Loucy (cell line): ENCODE measurements around the gene ZNF101.

Source experiments
- EZH2phosphoT487 ChIP-seq: fragments of 200-600 bp; IDR thresholded peaks from 2 replicates; pipeline ENCODE4 v1.6.1; 2018; ENCODE audit warnings: antibody characterized with exemption, mild to moderate bottlenecking, moderate library complexity, borderline replicate concordance
- TF ChIP-seq, protein P1 (sequence below): fragments of 200-600 bp; sonication (generic); conservative IDR thresholded peaks from 2 replicates; pipeline ENCODE4 v1.5.1; 2014; ENCODE audit warnings: mild to moderate bottlenecking, antibody characterized with exemption, low read length

DNA sequence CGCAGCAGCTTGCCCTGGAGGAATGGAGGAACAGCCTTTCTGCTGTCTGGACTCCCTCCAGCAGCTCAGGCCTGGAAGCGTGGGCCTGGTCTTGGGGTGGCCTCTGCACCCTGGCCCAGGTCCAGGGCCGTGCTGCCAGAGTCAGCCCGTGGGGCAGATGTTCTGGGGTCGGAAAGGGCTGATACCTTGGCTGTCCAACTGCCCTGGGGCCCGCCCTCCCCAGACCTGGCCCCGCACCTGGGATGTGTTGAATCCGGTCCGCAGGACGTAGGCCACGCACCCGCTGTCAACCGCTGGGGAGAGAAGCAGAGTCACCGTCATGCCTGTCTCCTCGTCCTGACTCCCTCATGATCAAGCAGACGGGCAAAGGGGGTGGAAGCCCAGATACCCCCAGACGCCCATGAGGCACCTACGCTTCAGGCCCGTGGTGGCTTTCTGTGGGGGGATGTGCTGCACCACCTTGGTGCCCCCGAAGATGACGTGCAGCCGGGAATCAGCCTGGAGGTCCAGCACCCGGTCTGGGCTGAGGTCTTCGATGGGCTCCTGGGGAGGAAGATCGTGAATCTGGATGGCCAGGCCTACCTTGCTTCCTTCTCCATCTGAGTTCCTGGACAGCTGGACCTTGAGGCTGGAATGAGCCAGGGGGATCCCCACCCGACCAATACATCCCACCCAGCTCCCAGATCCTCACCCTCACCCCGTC is 12.8 kb upstream of the ZNF101 start:
- TF ChIP-seq, protein P1, sequence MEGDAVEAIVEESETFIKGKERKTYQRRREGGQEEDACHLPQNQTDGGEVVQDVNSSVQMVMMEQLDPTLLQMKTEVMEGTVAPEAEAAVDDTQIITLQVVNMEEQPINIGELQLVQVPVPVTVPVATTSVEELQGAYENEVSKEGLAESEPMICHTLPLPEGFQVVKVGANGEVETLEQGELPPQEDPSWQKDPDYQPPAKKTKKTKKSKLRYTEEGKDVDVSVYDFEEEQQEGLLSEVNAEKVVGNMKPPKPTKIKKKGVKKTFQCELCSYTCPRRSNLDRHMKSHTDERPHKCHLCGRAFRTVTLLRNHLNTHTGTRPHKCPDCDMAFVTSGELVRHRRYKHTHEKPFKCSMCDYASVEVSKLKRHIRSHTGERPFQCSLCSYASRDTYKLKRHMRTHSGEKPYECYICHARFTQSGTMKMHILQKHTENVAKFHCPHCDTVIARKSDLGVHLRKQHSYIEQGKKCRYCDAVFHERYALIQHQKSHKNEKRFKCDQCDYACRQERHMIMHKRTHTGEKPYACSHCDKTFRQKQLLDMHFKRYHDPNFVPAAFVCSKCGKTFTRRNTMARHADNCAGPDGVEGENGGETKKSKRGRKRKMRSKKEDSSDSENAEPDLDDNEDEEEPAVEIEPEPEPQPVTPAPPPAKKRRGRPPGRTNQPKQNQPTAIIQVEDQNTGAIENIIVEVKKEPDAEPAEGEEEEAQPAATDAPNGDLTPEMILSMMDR = no peak
- TF ChIP-seq EZH2phosphoT487 = no peak
